SK-N-SH treated with all-trans-retinoic acid at 6 μM for 48 hours (cell line): ENCODE data around the gene TNFSF4.

Experiments used
- ATAC-seq: fragments of 200-7000 bp; cut with Tn5 transposase; 3 replicates; pipeline ENCODE4 v1.9.1; 2020; ENCODE audit warnings: mild to moderate bottlenecking, moderate library complexity
- ARNTL ChIP-seq: fragments of 450-650 bp; formaldehyde crosslinking; IDR thresholded peaks from 2 replicates; pipeline ENCODE4 v1.5.0; 2020; ENCODE audit warnings: low read depth, mild to moderate bottlenecking, moderate library complexity, borderline replicate concordance
- BACH2 ChIP-seq: fragments of 250-450 bp; sonication (Bioruptor Pico); IDR thresholded peaks from 2 replicates; pipeline ENCODE4 v1.9.0; 2021; ENCODE audit warnings: mild to moderate bottlenecking, borderline replicate concordance
- CSDC2 ChIP-seq: fragments of 250-450 bp; sonication (Bioruptor Pico); IDR thresholded peaks from 2 replicates; pipeline ENCODE4 v1.5.0; 2020; ENCODE audit warnings: mild to moderate bottlenecking, moderate library complexity
- CSRNP3 ChIP-seq: fragments of 250-450 bp; sonication (Bioruptor Pico); IDR thresholded peaks from 2 replicates; pipeline ENCODE4 v1.5.1; 2021; ENCODE audit warnings: mild to moderate bottlenecking, moderate library complexity
- ESRRG ChIP-seq: fragments of 250-450 bp; sonication (Bioruptor Pico); IDR thresholded peaks from 2 replicates; pipeline ENCODE4 v1.6.1; 2021; ENCODE audit warnings: mild to moderate bottlenecking
- GLIS3 ChIP-seq: fragments of 250-450 bp; sonication (Bioruptor Pico); IDR thresholded peaks from 2 replicates; pipeline ENCODE4 v1.5.0; 2020; ENCODE audit warnings: mild to moderate bottlenecking, moderate library complexity
- ISL1 ChIP-seq: fragments of 250-450 bp; sonication (Bioruptor Pico); IDR thresholded peaks from 2 replicates; pipeline ENCODE4 v2.1.2; 2022; ENCODE audit warnings: mild to moderate bottlenecking, moderate library complexity
- OSR1 ChIP-seq: fragments of 250-450 bp; sonication (Bioruptor Pico); IDR thresholded peaks from 2 replicates; pipeline ENCODE4 v1.8.0; 2022; ENCODE audit warnings: moderate library complexity, mild to moderate bottlenecking, inconsistent platforms
- PATZ1 ChIP-seq: fragments of 250-450 bp; sonication (Bioruptor Pico); IDR thresholded peaks from 2 replicates; pipeline ENCODE4 v1.8.0; 2020; ENCODE audit warnings: mild to moderate bottlenecking, moderate library complexity, borderline replicate concordance
- POU6F1 ChIP-seq: fragments of 250-450 bp; sonication (Bioruptor Pico); IDR thresholded peaks from 2 replicates; pipeline ENCODE4 v1.8.0; 2021; ENCODE audit warnings: low read depth, mild to moderate bottlenecking, moderate library complexity, borderline replicate concordance
- PPARA ChIP-seq: fragments of 250-450 bp; sonication (Bioruptor Pico); IDR thresholded peaks from 2 replicates; pipeline ENCODE4 v1.5.0; 2020; ENCODE audit warnings: mild to moderate bottlenecking, borderline replicate concordance
- RARB ChIP-seq: fragments of 250-450 bp; sonication (Bioruptor Pico); IDR thresholded peaks from 2 replicates; pipeline ENCODE4 v1.8.0; 2021; ENCODE audit warnings: mild to moderate bottlenecking, moderate library complexity
- SNAI2 ChIP-seq: fragments of 250-450 bp; sonication (Bioruptor Pico); IDR thresholded peaks from 2 replicates; pipeline ENCODE4 v1.5.0; 2020; ENCODE audit warnings: mild to moderate bottlenecking, moderate library complexity
- TCF4 ChIP-seq: fragments of 250-450 bp; sonication (Bioruptor Pico); IDR thresholded peaks from 2 replicates; pipeline ENCODE4 v1.8.0; 2021; ENCODE audit warnings: mild to moderate bottlenecking, moderate library complexity, borderline replicate concordance
- TOX ChIP-seq: fragments of 250-450 bp; sonication (Bioruptor Pico); IDR thresholded peaks from 2 replicates; pipeline ENCODE4 v1.8.0; 2021; ENCODE audit warnings: mild to moderate bottlenecking, moderate library complexity, borderline replicate concordance
- TSHZ2 ChIP-seq: fragments of 250-450 bp; sonication (Bioruptor Pico); IDR thresholded peaks from 2 replicates; pipeline ENCODE4 v1.5.0; 2020; ENCODE audit warnings: mild to moderate bottlenecking, moderate library complexity
- ZC3H10 ChIP-seq: fragments of 250-450 bp; sonication (Bioruptor Pico); IDR thresholded peaks from 2 replicates; pipeline ENCODE4 v1.5.1; 2021; ENCODE audit warnings: mild to moderate bottlenecking, moderate library complexity
- ZFP3 ChIP-seq: fragments of 250-450 bp; sonication (Bioruptor Pico); IDR thresholded peaks from 2 replicates; pipeline ENCODE4 v1.5.0; 2020; ENCODE audit warnings: mild to moderate bottlenecking, moderate library complexity
- ZNF565 ChIP-seq: fragments of 450-650 bp; formaldehyde crosslinking; conservative IDR thresholded peaks from 2 replicates; pipeline ENCODE4 v1.5.0; 2020; ENCODE audit warnings: low read depth, mild to moderate bottlenecking, moderate library complexity
- ZNF70 ChIP-seq: fragments of 450-650 bp; formaldehyde crosslinking; IDR thresholded peaks from 2 replicates; pipeline ENCODE4 v1.5.0; 2020; ENCODE audit warnings: mild to moderate bottlenecking, moderate library complexity
- ZNF8 ChIP-seq: fragments of 450-650 bp; formaldehyde crosslinking; IDR thresholded peaks from 2 replicates; pipeline ENCODE4 v1.5.0; 2020; ENCODE audit warnings: mild to moderate bottlenecking, moderate library complexity

TNFSF4 gene

GRCh38 chr1:173152598-173152997 lies 54.5 kb downstream of the TNFSF4 start:
- ATAC-seq = no peak
- TF ChIP-seq CSDC2 (CRISPR knock-in tag) = no peak
- TF ChIP-seq SNAI2 (CRISPR knock-in tag) = no peak
- no peak for TF ChIP-seq PATZ1
- TF ChIP-seq POU6F1 = no peak

- ATAC-seq = no peak
- TF ChIP-seq ZFP3 (no peak), CSRNP3 (CRISPR knock-in tag) (no peak), TCF4 (CRISPR knock-in tag) (no peak), ZNF565 (CRISPR knock-in tag) (no peak), ISL1 (no peak), ARNTL (CRISPR knock-in tag) (no peak), BACH2 (CRISPR knock-in tag) (no peak), TSHZ2 (CRISPR knock-in tag) (no peak), OSR1 (CRISPR knock-in tag) (no peak), ZNF70 (no peak), POU6F1 (no peak), GLIS3 (CRISPR knock-in tag) (no peak), ESRRG (CRISPR knock-in tag) (no peak), PPARA (CRISPR knock-in tag) (no peak), PATZ1 (no peak), ZC3H10 (no peak), TOX (CRISPR knock-in tag) (no peak), RARB (CRISPR knock-in tag) (no peak)
Measured at GRCh38 chr1:173150795-173151194, 56.3 kb downstream of the TNFSF4 start.

- no peak for ATAC-seq
- no peak for TF ChIP-seq ZNF565 (CRISPR knock-in tag)
- TF ChIP-seq RARB (CRISPR knock-in tag) = no peak
- no peak for TF ChIP-seq ZNF8 (CRISPR knock-in tag)
- no peak for TF ChIP-seq CSDC2 (CRISPR knock-in tag)
- no peak for TF ChIP-seq PATZ1
- no peak for TF ChIP-seq ISL1
- TF ChIP-seq TOX (CRISPR knock-in tag) = no peak
- no peak for TF ChIP-seq ESRRG (CRISPR knock-in tag)
- TF ChIP-seq, all 23 proteins: peak for 0
Measured at GRCh38 chr1:173149887-173150286, 57.2 kb downstream of the TNFSF4 start.
